OCI-LY7 (cell line): ENCODE data around the gene LRRC1.

Source experiments
- EZH2phosphoT487 ChIP-seq: fragments of 200-600 bp; sonication (generic); IDR thresholded peaks from 2 replicates; pipeline ENCODE4 v1.6.1; 2018; ENCODE audit warnings: low read depth, borderline replicate concordance, mild to moderate bottlenecking, mixed run types, antibody characterized with exemption, low read length, moderate library complexity, mixed read lengths
- TF ChIP-seq, protein P1 (sequence below): fragments of 200-600 bp; sonication (generic); conservative IDR thresholded peaks from 2 replicates; pipeline ENCODE4 v1.5.1; 2014; ENCODE audit warnings: mild to moderate bottlenecking, antibody characterized with exemption, low read length, moderate library complexity, mixed read lengths

GRCh38 chr6:53866226-53866625 is 71.4 kb downstream of the LRRC1 start:
- TF ChIP-seq, protein P1, sequence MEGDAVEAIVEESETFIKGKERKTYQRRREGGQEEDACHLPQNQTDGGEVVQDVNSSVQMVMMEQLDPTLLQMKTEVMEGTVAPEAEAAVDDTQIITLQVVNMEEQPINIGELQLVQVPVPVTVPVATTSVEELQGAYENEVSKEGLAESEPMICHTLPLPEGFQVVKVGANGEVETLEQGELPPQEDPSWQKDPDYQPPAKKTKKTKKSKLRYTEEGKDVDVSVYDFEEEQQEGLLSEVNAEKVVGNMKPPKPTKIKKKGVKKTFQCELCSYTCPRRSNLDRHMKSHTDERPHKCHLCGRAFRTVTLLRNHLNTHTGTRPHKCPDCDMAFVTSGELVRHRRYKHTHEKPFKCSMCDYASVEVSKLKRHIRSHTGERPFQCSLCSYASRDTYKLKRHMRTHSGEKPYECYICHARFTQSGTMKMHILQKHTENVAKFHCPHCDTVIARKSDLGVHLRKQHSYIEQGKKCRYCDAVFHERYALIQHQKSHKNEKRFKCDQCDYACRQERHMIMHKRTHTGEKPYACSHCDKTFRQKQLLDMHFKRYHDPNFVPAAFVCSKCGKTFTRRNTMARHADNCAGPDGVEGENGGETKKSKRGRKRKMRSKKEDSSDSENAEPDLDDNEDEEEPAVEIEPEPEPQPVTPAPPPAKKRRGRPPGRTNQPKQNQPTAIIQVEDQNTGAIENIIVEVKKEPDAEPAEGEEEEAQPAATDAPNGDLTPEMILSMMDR = no peak
- no peak for TF ChIP-seq EZH2phosphoT487
